SH-SY5Y (cell line): Measurements from ENCODE around the gene EFCAB11.

ENCODE experiments used
- GATA2 ChIP-seq: IDR thresholded peaks from 2 replicates; pipeline ENCODE4 v1.6.1; 2011; ENCODE audit warnings: mild to moderate bottlenecking, low read depth, low read length
- GATA3 ChIP-seq: IDR thresholded peaks from 2 replicates; pipeline ENCODE4 v1.6.1; 2011; ENCODE audit warnings: low read depth, mild to moderate bottlenecking, low read length, moderate library complexity

- TF ChIP-seq GATA2 (no peak), GATA3 (no peak)
Observed at GRCh38 chr14:89899917-89900663, 54.4 kb downstream of the EFCAB11 start.
